K562 (cell line): ENCODE data around the gene P4HTM. TPM values are rescaled to one million over a fixed set of nuclear protein-coding genes. Genes with fewer than 3 reads are reported as not detected.

ENCODE experiments used
- ATAC-seq: fragments of 200-7000 bp; cut with Tn5 transposase; 3 replicates; pipeline ENCODE4 v1.9.1; 2020; ENCODE audit warnings: moderate library complexity
- BruUV-seq: library from RNA; stranded (reverse); fragments of 400-500 nt; replicated peaks from 2 replicates; lab custom pipeline; 2021; lab: Mats Ljungman, UMichigan
- CTCF ChIA-PET: fragments of 300-600 bp; formaldehyde crosslinking; extraction: SDS; loops from one replicate; lab custom pipeline; 2021; ENCODE audit warnings: low intra/inter-chr PET ratio; lab: Yijun Ruan, JAX
- POLR2A ChIA-PET: fragments of 300-600, 350-650 bp; sonication (Branson Sonifier 250); formaldehyde crosslinking; extraction: SDS; loops from one replicate; lab custom pipeline; 2021; ENCODE audit warnings: antibody characterized with exemption, inconsistent platforms; lab: Yijun Ruan, JAX
- DNase-seq, 4 experiments: peaks; one replicate each; pipeline versions ENCODE4 v3.0.0 to v3.0.0-alpha.2; 2011 to 2018; ENCODE audit warnings: low spot score in 3 of 4, mixed read lengths in 3 of 4; ENCODE audit errors: extremely low read depth in 1 of 4
- FAIRE-seq: peaks from 2 replicates; lab custom pipeline; 2011; peaks lifted over from hg19 to GRCh38; lab: Jason Lieb, UNC
- H2AFZ ChIP-seq: 2 replicates; pipeline ENCODE4 v1.6.0; 2011; ENCODE audit warnings: low read depth, low read length, control low read depth, inconsistent platforms
- H3K27ac ChIP-seq: fragments of 200-600 bp; 3 replicates; pipeline ENCODE4 v1.8.0; 2011; ENCODE audit warnings: low read depth, mild to moderate bottlenecking, control low read depth, inconsistent platforms, low read length, moderate library complexity, mixed read lengths; ENCODE audit errors: extremely low read depth
- H3K27me3 ChIP-seq, 2 experiments: fragments of 300-600 bp in 1 of 2; 2 replicates in 1 of 2; 3 replicates in 1 of 2; pipeline versions ENCODE4 v1.6.0 to v1.8.0; 2011; ENCODE audit warnings: inconsistent platforms in 2 of 2, low read length in 2 of 2, mild to moderate bottlenecking in 1 of 2, mixed read lengths in 1 of 2, moderate library complexity in 1 of 2; ENCODE audit not compliant: control insufficient read depth in 2 of 2, insufficient read depth in 2 of 2
- H3K36me3 ChIP-seq: fragments of 300-600 bp; 3 replicates; pipeline ENCODE4 v1.8.0; 2011; ENCODE audit warnings: mild to moderate bottlenecking, low read length, inconsistent platforms; ENCODE audit not compliant: control insufficient read depth, insufficient read depth
- H3K4me1 ChIP-seq, 2 experiments: fragments of 200-600 bp in 1 of 2; replicated peaks in 1 of 2; 2 replicates in 1 of 2; 3 replicates in 1 of 2; pipeline versions ENCODE4 v1.5.1 to v1.8.0; 2011; ENCODE audit warnings: inconsistent platforms in 2 of 2, low read length in 2 of 2, mild to moderate bottlenecking in 1 of 2, mixed read lengths in 1 of 2, moderate library complexity in 1 of 2; ENCODE audit not compliant: control insufficient read depth in 2 of 2, insufficient read depth in 2 of 2
- H3K4me2 ChIP-seq: 2 replicates; pipeline ENCODE4 v1.6.1; 2011; ENCODE audit warnings: low read length, control low read depth, inconsistent platforms, mixed read lengths; ENCODE audit not compliant: insufficient read depth
- H3K4me3 ChIP-seq: fragments of 200-600 bp; sonication (generic), shearing (Covaris generic); 2 replicates; pipeline ENCODE4 v1.5.1; 2016; ENCODE audit warnings: control low read depth, inconsistent platforms
- H3K79me2 ChIP-seq: fragments of 200-600 bp; 3 replicates; pipeline ENCODE4 v1.8.0; 2011; ENCODE audit warnings: low read length, inconsistent platforms; ENCODE audit not compliant: control insufficient read depth, insufficient read depth
- H3K9ac ChIP-seq, 2 experiments: 2 replicates each; pipeline versions ENCODE4 v1.6.0 to v1.6.1; 2011; ENCODE audit warnings: low read depth in 2 of 2, low read length in 2 of 2, control low read depth in 1 of 2, inconsistent platforms in 1 of 2, mild to moderate bottlenecking in 1 of 2, mixed read lengths in 1 of 2; ENCODE audit not compliant: insufficient read depth in 1 of 2
- H3K9me1 ChIP-seq: one replicate; pipeline ENCODE4 v1.6.0; 2011; ENCODE audit warnings: inconsistent platforms, mild to moderate bottlenecking, low read length, moderate library complexity; ENCODE audit not compliant: control insufficient read depth, insufficient read depth
- H3K9me3 ChIP-seq: replicated peaks from 2 replicates; pipeline ENCODE4 v1.5.1; 2011; ENCODE audit warnings: low read depth, low read length, inconsistent platforms; ENCODE audit not compliant: control insufficient read depth, insufficient read depth
- H4K20me1 ChIP-seq: replicated peaks from 2 replicates; pipeline ENCODE4 v1.6.1; 2011; ENCODE audit warnings: low read length, inconsistent platforms, mixed read lengths; ENCODE audit not compliant: control insufficient read depth, insufficient read depth
- GABPB1 ChIP-seq: sonication (generic); formaldehyde crosslinking; IDR thresholded peaks from 2 replicates; pipeline ENCODE4 v1.8.0; 2022; ENCODE audit warnings: mild to moderate bottlenecking, missing genetic modification reagents
- SRSF3 ChIP-seq: fragments of 200-400 bp; formaldehyde crosslinking; IDR thresholded peaks from 2 replicates; pipeline ENCODE4 v1.6.1; 2016; ENCODE audit warnings: mild to moderate bottlenecking, low read length, moderate library complexity; ENCODE audit not compliant: insufficient read depth
- ZNF224 ChIP-seq: sonication (generic); formaldehyde crosslinking; IDR thresholded peaks from 2 replicates; pipeline ENCODE4 v1.8.0; 2022; ENCODE audit warnings: mild to moderate bottlenecking, missing genetic modification reagents
- ZNF740 ChIP-seq, 3 experiments: fragments of 200-800 bp in 1 of 3; sonication (Bioruptor generic) in 1 of 3; sonication (generic) in 1 of 3; formaldehyde crosslinking in 1 of 3; IDR thresholded peaks; 2 replicates each; pipeline versions ENCODE4 v1.6.1 to v1.8.0; 2016 to 2022; ENCODE audit warnings: mild to moderate bottlenecking in 2 of 3, missing compliant biosample characterization in 2 of 3, missing genetic modification characterization in 2 of 3, missing genetic modification reagents in 1 of 3
- WGBS: fragments of 100-300 bp; shearing (Covaris generic); methylation state at CpG from one replicate; pipeline ENCODE4 v1.1.6; 2016; ENCODE audit warnings: low coverage, mixed read lengths; ENCODE audit not compliant: insufficient coverage; ENCODE audit errors: missing lambda C conversion rate; 5-methylcytosine and 5-hydroxymethylcytosine counted together
- in situ Hi-C: fragments of 300-500 bp; cut with MboI; formaldehyde crosslinking; loops from 4 replicates; pipeline ENCODE4 v1.15.0; 2018; ENCODE audit warnings: inconsistent platforms, mixed read lengths
- intact Hi-C: fragments of 100-400 bp; cut with micrococcal nuclease; formaldehyde crosslinking; loops from 2 replicates; pipeline ENCODE4 v1.14.2; 2022
- polyA plus RNA-seq, 8 experiments: library from polyadenylated mRNA; depleted of rRNA in 4 of 8; stranded (reverse) in 5 of 8; unstranded in 3 of 8; fragments of >200 nt; fragmentation: Nextera tagmentation in 2 of 8; fragmentation: Illumina TruSeq in 1 of 8; extraction: Ambion mirVana in 2 of 8; extraction: Trizol in 1 of 8; gene quantifications; 2 replicates each; pipeline versions ENCODE4 v1.2.1 to v1.2.3, GENCODE V29; 2011 to 2014; ENCODE audit warnings: inconsistent platforms in 1 of 8, missing spikeins in 1 of 8
- total RNA-seq, 7 experiments: library from RNA; depleted of rRNA in 6 of 7; stranded (reverse); fragments of >200 nt in 6 of 7; fragmentation: Illumina TruSeq in 2 of 7; extraction: Trizol in 2 of 7; gene quantifications; 2 replicates each; pipeline versions ENCODE4 v1.2.1 to v1.2.3, GENCODE V29; 2011 to 2021; ENCODE audit warnings: low replicate concordance in 1 of 7

P4HTM gene
- total and polyA plus RNA-seq, 9 of the 15 experiments (the other 6 are each of a cell fraction or from before 2014, with no cell fraction given): 0.09 to 0.66 (median 0.25) TPM; not detected in 2

- no peak for TF ChIP-seq ZNF740 (CRISPR knock-in tag; IDR thresholded peaks at IDR 0.05)
- no peak for TF ChIP-seq ZNF740 (tag; IDR thresholded peaks at IDR 0.05)
- TF ChIP-seq GABPB1 (CRISPR knock-in tag): no peak
- no peak for TF ChIP-seq SRSF3
Observed at GRCh38 chr3:49035281-49035680, 45.2 kb downstream of the P4HTM start (continued).

- POLR2A ChIA-PET: interaction anchor here (1.0 kb wide), 1 partner anchor 9 kb away, joined by 3 read pairs; no protein-coding TSS in a partner anchor
- H3K4me3 ChIP-seq: no peak overlapping the region
- H3K4me2 ChIP-seq: no peak overlapping the region
- H3K36me3 ChIP-seq: peaks cover 68% of the 10 kb centered on the region; the same call in 2 of the 3 replicates
- no peak overlapping the region for H3K27ac ChIP-seq
- H2AFZ ChIP-seq: no peak overlapping the region
- intact Hi-C loops (no loop called here), in situ Hi-C loops (no loop called here)
- no peaks in the 10 kb centered on the region for H3K9me3 ChIP-seq
- ATAC-seq (no peak), FAIRE-seq (no peak), DNase-seq (no peak)
- TSS peak; percentile 28 for BruUV-seq
- TF ChIP-seq ZNF224: no peak
- H3K9ac ChIP-seq: no peak overlapping the region
- CTCF ChIA-PET: no interaction called here
- H3K4me1 ChIP-seq: no peaks in the 10 kb centered on the region; a peak in 1 of 5 replicates
- peaks cover 2% of the 10 kb centered on the region; the same call in 2 of the 3 replicates for H3K79me2 ChIP-seq
- no peaks in the 10 kb centered on the region for H3K27me3 ChIP-seq
- no peaks in the 10 kb centered on the region for H4K20me1 ChIP-seq
- WGBS: no CpG with 5 or more reads among the region's 1 CpG
- H3K9me1 ChIP-seq: peaks cover 3% of the 10 kb centered on the region
Observed at GRCh38 chr3:49053543-49053942, 63.5 kb downstream of the P4HTM start.
